ENCODE results near the gene TPK1.
"Not testable (repeated sequence)": the region's sequence is repeated elsewhere in the genome, so short reads cannot be mapped to it uniquely, and the experiment has no call there.

TPK1 gene

GRCh38 chr7:144777889-144778288 lies 58.0 kb downstream of the TPK1 start:
- not testable (repeated sequence) for H3K9me3 Mint-ChIP-seq; H3K36me3 Mint-ChIP-seq (ENCODE audit: low read depth); H3K4me3 Mint-ChIP-seq; H3K27me3 Mint-ChIP-seq (ENCODE audit: low read depth); H3K27ac Mint-ChIP-seq
- H3K4me1 Mint-ChIP-seq (ENCODE audit: low read depth), result peaks cover 12% of the 10 kb centered on the region

- Mint-ChIP-seq H3K27ac (no peak overlapping the region), H3K4me1 (ENCODE audit: low read depth) (peaks cover 12% of the 10 kb centered on the region), H3K36me3 (ENCODE audit: low read depth) (no peaks in the 10 kb centered on the region), H3K4me3 (no peak overlapping the region), H3K9me3 (no peaks in the 10 kb centered on the region), H3K27me3 (ENCODE audit: low read depth) (no peaks in the 10 kb centered on the region)
These were observed 58.6 kb downstream of the TPK1 start for GRCh38 chr7:144777005-144777839.

- H3K4me1 Mint-ChIP-seq (ENCODE audit: low read depth), result peaks cover 12% of the 10 kb centered on the region
- H3K36me3 Mint-ChIP-seq (ENCODE audit: low read depth), result no peaks in the 10 kb centered on the region
- H3K27me3 Mint-ChIP-seq (ENCODE audit: low read depth), result no peaks in the 10 kb centered on the region
- H3K9me3 Mint-ChIP-seq, result no peaks in the 10 kb centered on the region
- H3K27ac Mint-ChIP-seq, result no peak overlapping the region
- H3K4me3 Mint-ChIP-seq, result no peak overlapping the region
These were observed 59.4 kb downstream of the TPK1 start for GRCh38 chr7:144776447-144776846.

- peaks cover 12% of the 10 kb centered on the region for H3K4me1 Mint-ChIP-seq (ENCODE audit: low read depth)
- no peaks in the 10 kb centered on the region for H3K9me3 Mint-ChIP-seq
- H3K27ac Mint-ChIP-seq, result no peak overlapping the region
These were observed 60.1 kb downstream of the TPK1 start for GRCh38 chr7:144775749-144776148.

GRCh38 chr7:144771927-144772326 lies 63.9 kb downstream of the TPK1 start:
- Mint-ChIP-seq H3K4me3 (no peak overlapping the region), H3K36me3 (ENCODE audit: low read depth) (no peaks in the 10 kb centered on the region), H3K27me3 (ENCODE audit: low read depth) (no peaks in the 10 kb centered on the region), H3K4me1 (ENCODE audit: low read depth) (peaks cover 5% of the 10 kb centered on the region), H3K9me3 (no peaks in the 10 kb centered on the region), H3K27ac (no peak overlapping the region)

More at GRCh38 chr7:144775749-144776148, 60.1 kb downstream of the TPK1 start:
- H3K4me3 Mint-ChIP-seq, result no peak overlapping the region
- H3K27me3 Mint-ChIP-seq (ENCODE audit: low read depth), result no peaks in the 10 kb centered on the region
- no peaks in the 10 kb centered on the region for H3K36me3 Mint-ChIP-seq (ENCODE audit: low read depth)

GRCh38 chr7:144771174-144771573 lies 64.7 kb downstream of the TPK1 start:
- Mint-ChIP-seq H3K36me3 (ENCODE audit: low read depth) (no peaks in the 10 kb centered on the region), H3K4me3 (no peak overlapping the region), H3K27ac (no peak overlapping the region), H3K9me3 (no peaks in the 10 kb centered on the region), H3K27me3 (ENCODE audit: low read depth) (no peaks in the 10 kb centered on the region), H3K4me1 (ENCODE audit: low read depth) (peaks cover 2% of the 10 kb centered on the region)

GRCh38 chr7:144769352-144769751 lies 66.5 kb downstream of the TPK1 start:
- Mint-ChIP-seq H3K4me3 (no peak overlapping the region), H3K27ac (no peak overlapping the region), H3K4me1 (ENCODE audit: low read depth) (peaks cover 2% of the 10 kb centered on the region), H3K36me3 (ENCODE audit: low read depth) (no peaks in the 10 kb centered on the region), H3K27me3 (ENCODE audit: low read depth) (no peaks in the 10 kb centered on the region), H3K9me3 (no peaks in the 10 kb centered on the region)

- no peak overlapping the region for H3K27ac Mint-ChIP-seq
These were observed 67.2 kb downstream of the TPK1 start for GRCh38 chr7:144768633-144769032.

GRCh38 chr7:144763291-144763690 lies 72.6 kb downstream of the TPK1 start:
- Mint-ChIP-seq H3K4me3 (no peak overlapping the region), H3K27ac (no peak overlapping the region), H3K36me3 (ENCODE audit: low read depth) (peaks cover 2% of the 10 kb centered on the region), H3K9me3 (no peaks in the 10 kb centered on the region), H3K4me1 (ENCODE audit: low read depth) (peaks cover 2% of the 10 kb centered on the region), H3K27me3 (ENCODE audit: low read depth) (no peaks in the 10 kb centered on the region)

More at GRCh38 chr7:144768633-144769032, 67.2 kb downstream of the TPK1 start:
- Mint-ChIP-seq H3K4me1 (ENCODE audit: low read depth) (peaks cover 2% of the 10 kb centered on the region), H3K27me3 (ENCODE audit: low read depth) (no peaks in the 10 kb centered on the region), H3K9me3 (no peaks in the 10 kb centered on the region), H3K4me3 (no peak overlapping the region), H3K36me3 (ENCODE audit: low read depth) (peaks cover 2% of the 10 kb centered on the region)

- H3K27me3 Mint-ChIP-seq (ENCODE audit: low read depth), result no peaks in the 10 kb centered on the region
- no peak overlapping the region for H3K4me3 Mint-ChIP-seq
- no peaks in the 10 kb centered on the region for H3K9me3 Mint-ChIP-seq
- H3K4me1 Mint-ChIP-seq (ENCODE audit: low read depth), result peaks cover 2% of the 10 kb centered on the region
- H3K27ac Mint-ChIP-seq, result no peak overlapping the region
- H3K36me3 Mint-ChIP-seq (ENCODE audit: low read depth), result peaks cover 2% of the 10 kb centered on the region
These were observed 73.0 kb downstream of the TPK1 start for GRCh38 chr7:144762853-144763252.

- peaks cover 2% of the 10 kb centered on the region for H3K36me3 Mint-ChIP-seq (ENCODE audit: low read depth)
- H3K9me3 Mint-ChIP-seq, result peaks cover 4% of the 10 kb centered on the region
- no peak overlapping the region for H3K4me3 Mint-ChIP-seq
- no peaks in the 10 kb centered on the region for H3K27me3 Mint-ChIP-seq (ENCODE audit: low read depth)
- no peaks in the 10 kb centered on the region for H3K4me1 Mint-ChIP-seq (ENCODE audit: low read depth)
- H3K27ac Mint-ChIP-seq, result no peak overlapping the region
These were observed 74.4 kb downstream of the TPK1 start for GRCh38 chr7:144761493-144761892.

- Mint-ChIP-seq H3K4me1 (ENCODE audit: low read depth) (no peaks in the 10 kb centered on the region), H3K27me3 (ENCODE audit: low read depth) (no peaks in the 10 kb centered on the region), H3K36me3 (ENCODE audit: low read depth) (peaks cover 2% of the 10 kb centered on the region), H3K9me3 (peaks cover 11% of the 10 kb centered on the region), H3K27ac (no peak overlapping the region), H3K4me3 (no peak overlapping the region)
These were observed 76.2 kb downstream of the TPK1 start for GRCh38 chr7:144759653-144760052.

- H3K4me1 Mint-ChIP-seq (ENCODE audit: low read depth), result no peaks in the 10 kb centered on the region
- no peak overlapping the region for H3K27ac Mint-ChIP-seq
- H3K9me3 Mint-ChIP-seq, result peaks cover 2% of the 10 kb centered on the region
- peaks cover 2% of the 10 kb centered on the region for H3K36me3 Mint-ChIP-seq (ENCODE audit: low read depth)
- H3K27me3 Mint-ChIP-seq (ENCODE audit: low read depth), result no peaks in the 10 kb centered on the region
- H3K4me3 Mint-ChIP-seq, result no peak overlapping the region
These were observed 87.9 kb downstream of the TPK1 start for GRCh38 chr7:144747936-144748335.

- no peaks in the 10 kb centered on the region for H3K27me3 Mint-ChIP-seq (ENCODE audit: low read depth)
- H3K36me3 Mint-ChIP-seq (ENCODE audit: low read depth), result no peaks in the 10 kb centered on the region
- no peaks in the 10 kb centered on the region for H3K4me1 Mint-ChIP-seq (ENCODE audit: low read depth)
- H3K4me3 Mint-ChIP-seq, result no peak overlapping the region
- no peaks in the 10 kb centered on the region for H3K9me3 Mint-ChIP-seq
- H3K27ac Mint-ChIP-seq, result no peak overlapping the region
These were observed 97.0 kb downstream of the TPK1 start for GRCh38 chr7:144738708-144739314.

- no peaks in the 10 kb centered on the region for H3K9me3 Mint-ChIP-seq
- H3K27me3 Mint-ChIP-seq (ENCODE audit: low read depth), result no peaks in the 10 kb centered on the region
- H3K36me3 Mint-ChIP-seq (ENCODE audit: low read depth), result no peaks in the 10 kb centered on the region
- H3K4me3 Mint-ChIP-seq, result no peak overlapping the region
- no peaks in the 10 kb centered on the region for H3K4me1 Mint-ChIP-seq (ENCODE audit: low read depth)
- H3K27ac Mint-ChIP-seq, result no peak overlapping the region
These were observed 97.7 kb downstream of the TPK1 start for GRCh38 chr7:144738146-144738545.

Data from T-helper 1 cell treated with Interleukin-12 subunit alpha and Interleukin-12 subunit beta and Interleukin-4 antibody, amounts not matched to agents 30 μg/mL and 1 μg/mL, for 36 hours (primary cell).